ENCODE measurements around the gene F12. TPM values are rescaled to one million over a fixed set of nuclear protein-coding genes. Genes with fewer than 3 reads are reported as not detected.

Gene F12
- total and polyA plus RNA-seq, 2 donors (not counting 1 experiment from before 2014, with no cell fraction given), result 0.10 to 0.50 TPM

DNA sequence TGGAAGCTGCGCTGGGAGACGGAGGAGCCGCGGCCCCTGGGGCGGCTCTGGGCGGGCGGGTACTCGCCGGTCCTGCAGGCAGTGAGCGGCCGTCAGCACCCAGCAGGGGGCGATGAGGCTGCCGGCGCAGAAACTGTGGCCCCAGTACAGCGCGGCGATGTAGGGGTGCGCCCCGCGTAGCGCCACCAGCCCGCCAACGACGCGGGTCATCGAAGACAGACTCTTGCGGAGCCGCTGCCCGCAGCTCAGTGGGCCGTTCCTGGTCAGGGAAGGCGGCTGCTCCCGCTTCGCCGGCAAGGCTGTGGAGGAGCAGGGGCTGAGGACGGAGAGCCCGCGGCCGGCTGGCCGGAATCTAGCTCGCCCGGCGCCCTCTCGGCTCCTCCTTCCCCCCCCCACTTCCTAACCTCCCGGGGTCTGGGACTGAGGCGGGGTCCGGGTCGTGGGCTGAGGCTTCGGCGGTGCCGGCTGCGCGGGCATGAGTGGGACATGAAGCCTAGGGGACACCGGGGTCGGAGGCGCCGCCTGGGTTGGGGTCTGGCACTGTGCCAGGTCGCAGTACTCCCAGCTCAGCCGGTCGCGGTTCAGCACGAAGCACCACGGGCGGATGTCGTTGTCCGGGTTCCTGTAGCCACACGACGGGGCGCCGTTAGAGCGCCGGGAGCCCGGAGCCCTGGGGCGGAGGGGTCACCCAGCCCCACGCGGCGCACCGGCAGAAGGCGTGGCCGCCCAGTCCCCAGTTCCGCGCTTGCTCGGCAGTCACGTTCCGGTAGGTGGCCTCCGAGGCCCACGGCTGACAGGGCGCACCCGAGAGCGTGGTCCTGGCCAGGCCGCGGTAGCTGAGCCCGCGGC, 5.3 kb downstream of the F12 start:
- H3K9ac ChIP-seq (ENCODE audit: insufficient read depth, low read length), result peak overlapping the region; percentile 40
- H3K9me3 ChIP-seq (ENCODE audit: control insufficient read depth, insufficient read depth, low read depth, low read length), result no peaks in the 10 kb centered on the region
- H4K20me1 ChIP-seq (ENCODE audit: control insufficient read depth, extremely low read depth, insufficient read depth, low read length), result no peaks in the 10 kb centered on the region
- H3K4me1 ChIP-seq (ENCODE audit: control insufficient read depth, extremely low read depth, insufficient read depth, low read length), result peaks cover 3% of the 10 kb centered on the region
- no peaks in the 10 kb centered on the region for H3K79me2 ChIP-seq (ENCODE audit: control insufficient read depth, insufficient read depth, low read length)
- DNase-seq (ENCODE audit: low read depth in 2 of 2), result peak; percentile 60 to 81
- TF ChIP-seq, protein P1, sequence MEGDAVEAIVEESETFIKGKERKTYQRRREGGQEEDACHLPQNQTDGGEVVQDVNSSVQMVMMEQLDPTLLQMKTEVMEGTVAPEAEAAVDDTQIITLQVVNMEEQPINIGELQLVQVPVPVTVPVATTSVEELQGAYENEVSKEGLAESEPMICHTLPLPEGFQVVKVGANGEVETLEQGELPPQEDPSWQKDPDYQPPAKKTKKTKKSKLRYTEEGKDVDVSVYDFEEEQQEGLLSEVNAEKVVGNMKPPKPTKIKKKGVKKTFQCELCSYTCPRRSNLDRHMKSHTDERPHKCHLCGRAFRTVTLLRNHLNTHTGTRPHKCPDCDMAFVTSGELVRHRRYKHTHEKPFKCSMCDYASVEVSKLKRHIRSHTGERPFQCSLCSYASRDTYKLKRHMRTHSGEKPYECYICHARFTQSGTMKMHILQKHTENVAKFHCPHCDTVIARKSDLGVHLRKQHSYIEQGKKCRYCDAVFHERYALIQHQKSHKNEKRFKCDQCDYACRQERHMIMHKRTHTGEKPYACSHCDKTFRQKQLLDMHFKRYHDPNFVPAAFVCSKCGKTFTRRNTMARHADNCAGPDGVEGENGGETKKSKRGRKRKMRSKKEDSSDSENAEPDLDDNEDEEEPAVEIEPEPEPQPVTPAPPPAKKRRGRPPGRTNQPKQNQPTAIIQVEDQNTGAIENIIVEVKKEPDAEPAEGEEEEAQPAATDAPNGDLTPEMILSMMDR (conservative IDR thresholded peaks at IDR 0.05 in 1 of 2, IDR thresholded peaks at IDR 0.05 in 1 of 2; ENCODE audit: low read depth in 1 of 2, low read length in 2 of 2), result peak; percentile 58 to 62
- TF ChIP-seq EZH2 (IDR thresholded peaks at IDR 0.05; ENCODE audit: low read length, missing control alignments), result no peak
- H3K4me3 ChIP-seq (replicated peaks in 1 of 4; ENCODE audit: control extremely low read depth in 1 of 4, insufficient read depth in 1 of 4, low read depth in 3 of 4, low read length in 4 of 4), result peak overlapping the region; percentile 47 to 62 (median 54)
- H3K36me3 ChIP-seq (ENCODE audit: control insufficient read depth, insufficient read depth, low read length), result no peaks in the 10 kb centered on the region
- peaks cover 45% of the 10 kb centered on the region for H3K27me3 ChIP-seq (ENCODE audit: control insufficient read depth, insufficient read depth, low read length)
- H2AFZ ChIP-seq (ENCODE audit: low read length), result peak overlapping the region; percentile 74
- H3K27ac ChIP-seq (ENCODE audit: insufficient read depth, low read length), result no peak overlapping the region
- peak overlapping the region; percentile 82 for H3K4me2 ChIP-seq (ENCODE audit: extremely low read depth, insufficient read depth, low read length)

DNA sequence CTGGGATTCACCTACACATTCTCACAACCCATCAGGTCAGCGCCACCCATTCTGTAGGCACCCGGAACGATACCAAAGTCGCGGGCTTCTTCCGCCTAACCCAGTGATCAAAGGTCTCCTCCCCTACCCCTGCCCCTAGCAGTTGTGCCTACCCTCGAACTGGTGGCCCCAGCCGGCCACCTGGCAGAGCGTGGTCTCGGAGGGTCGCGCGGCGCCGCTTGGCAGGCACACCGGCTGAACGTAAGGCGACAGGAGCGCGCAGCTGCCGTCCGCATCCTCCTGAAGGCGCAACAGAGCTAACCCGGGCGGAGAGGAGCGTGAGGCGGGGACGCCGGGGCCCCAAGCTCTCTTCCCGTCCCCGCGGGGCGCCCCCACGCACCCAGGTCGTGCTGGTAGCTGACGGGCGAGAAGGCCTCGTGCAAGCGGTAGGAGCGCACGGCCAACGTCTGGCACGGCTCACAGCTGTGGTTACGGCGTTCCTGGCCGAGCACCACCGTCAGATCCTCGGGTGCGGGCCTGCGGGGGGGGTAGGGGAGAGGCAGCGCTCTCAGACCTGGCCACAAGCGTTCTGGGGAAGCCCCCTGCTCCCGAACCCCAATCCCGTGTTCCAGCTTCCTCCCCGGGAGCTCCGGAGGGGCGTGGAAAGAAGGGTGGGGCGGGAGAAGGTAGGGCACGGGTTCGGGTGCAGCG, 6.1 kb downstream of the F12 start:
- H3K9me3 ChIP-seq (ENCODE audit: control insufficient read depth, insufficient read depth, low read depth, low read length), result no peaks in the 10 kb centered on the region
- TF ChIP-seq, protein P1 (conservative IDR thresholded peaks at IDR 0.05 in 1 of 2, IDR thresholded peaks at IDR 0.05 in 1 of 2; ENCODE audit: low read depth in 1 of 2, low read length in 2 of 2), result no peak
- peak; percentile 12 for TF ChIP-seq EZH2 (IDR thresholded peaks at IDR 0.05; ENCODE audit: low read length, missing control alignments)
- peak overlapping the region; percentile 35 for H2AFZ ChIP-seq (ENCODE audit: low read length)
- H3K4me2 ChIP-seq (ENCODE audit: extremely low read depth, insufficient read depth, low read length), result peak overlapping the region; percentile 82
- H3K9ac ChIP-seq (ENCODE audit: insufficient read depth, low read length), result no peak overlapping the region
- no peaks in the 10 kb centered on the region for H4K20me1 ChIP-seq (ENCODE audit: control insufficient read depth, extremely low read depth, insufficient read depth, low read length)
- H3K27me3 ChIP-seq (ENCODE audit: control insufficient read depth, insufficient read depth, low read length), result peaks cover 45% of the 10 kb centered on the region
- H3K27ac ChIP-seq (ENCODE audit: insufficient read depth, low read length), result no peak overlapping the region
- no peak for DNase-seq (ENCODE audit: low read depth in 2 of 2)
- no peaks in the 10 kb centered on the region for H3K36me3 ChIP-seq (ENCODE audit: control insufficient read depth, insufficient read depth, low read length)
- peak overlapping the region in 3 of 4 experiments; percentile 47 to 62 (median 52) for H3K4me3 ChIP-seq (replicated peaks in 1 of 4; ENCODE audit: control extremely low read depth in 1 of 4, insufficient read depth in 1 of 4, low read depth in 3 of 4, low read length in 4 of 4)
- H3K79me2 ChIP-seq (ENCODE audit: control insufficient read depth, insufficient read depth, low read length), result no peaks in the 10 kb centered on the region
- H3K4me1 ChIP-seq (ENCODE audit: control insufficient read depth, extremely low read depth, insufficient read depth, low read length), result peaks cover 3% of the 10 kb centered on the region

Measured in fibroblast of lung (primary cell).